SK-N-SH (cell line): Measurements from ENCODE around the gene THOP1. TPM values are rescaled to one million over a fixed set of nuclear protein-coding genes. Genes with fewer than 3 reads are reported as not detected.

Experiments used
- CTCF ChIA-PET: fragments of 300-600, 350-600 bp; formaldehyde crosslinking; extraction: SDS; loops from one replicate; lab custom pipeline; 2021; lab: Yijun Ruan, JAX
- POLR2A ChIA-PET: fragments of 350-600 bp; sonication (Branson Sonifier 250); formaldehyde crosslinking; extraction: SDS; loops from one replicate; lab custom pipeline; 2020; ENCODE audit warnings: antibody characterized with exemption, inconsistent platforms; lab: Yijun Ruan, JAX
- DNase-seq: peaks from one replicate; pipeline ENCODE4 v3.0.0; 2012
- H2AFZ ChIP-seq: fragments of 200-600 bp; sonication (generic); 2 replicates; pipeline ENCODE4 v1.8.1; 2016; ENCODE audit warnings: antibody characterized with exemption, mild to moderate bottlenecking, low read depth
- H3F3A ChIP-seq: fragments of 200-600 bp; sonication (generic); replicated peaks from 2 replicates; pipeline ENCODE3; 2016; ENCODE audit warnings: antibody characterized with exemption, mild to moderate bottlenecking; ENCODE audit not compliant: insufficient read depth
- H3K27ac ChIP-seq, 2 experiments: fragments of 200-500 bp in 1 of 2; fragments of 200-600 bp in 1 of 2; sonication (Bioruptor generic) in 1 of 2; sonication (generic), shearing (Covaris generic) in 1 of 2; 2 replicates each; pipeline versions ENCODE4 v1.5.1 to v1.6.1; 2014 to 2016; ENCODE audit warnings: low read depth in 2 of 2, inconsistent platforms in 1 of 2, low read length in 1 of 2, mild to moderate bottlenecking in 1 of 2, mixed read lengths in 1 of 2
- H3K27me3 ChIP-seq: fragments of 200-600 bp; sonication (generic), shearing (Covaris generic); 2 replicates; pipeline ENCODE4 v1.6.1; 2016; ENCODE audit warnings: mixed run types; ENCODE audit not compliant: insufficient read depth
- H3K36me3 ChIP-seq, 2 experiments: fragments of 200-500 bp in 1 of 2; fragments of 200-600 bp in 1 of 2; sonication (Bioruptor generic) in 1 of 2; sonication (generic) in 1 of 2; replicated peaks in 1 of 2; 2 replicates each; pipeline versions ENCODE3 to v1.5.1; 2014 to 2016; ENCODE audit warnings: low read length in 1 of 2, mild to moderate bottlenecking in 1 of 2; ENCODE audit not compliant: insufficient read depth in 2 of 2, control insufficient read depth in 1 of 2
- H3K4me1 ChIP-seq, 2 experiments: fragments of 200-500 bp in 1 of 2; fragments of 200-600 bp in 1 of 2; sonication (Bioruptor generic) in 1 of 2; sonication (generic), shearing (Covaris generic) in 1 of 2; 2 replicates each; pipeline versions ENCODE4 v1.5.1 to v1.6.1; 2014 to 2016; ENCODE audit warnings: low read depth in 1 of 2, low read length in 1 of 2, mixed run types in 1 of 2; ENCODE audit not compliant: insufficient read depth in 2 of 2, control insufficient read depth in 1 of 2
- H3K4me2 ChIP-seq: fragments of 200-600 bp; sonication (generic), shearing (Covaris generic); 2 replicates; pipeline ENCODE4 v1.6.1; 2017; ENCODE audit warnings: mixed run types
- H3K4me3 ChIP-seq, 2 experiments: fragments of 200-500 bp in 1 of 2; fragments of 200-600 bp in 1 of 2; sonication (Bioruptor generic) in 1 of 2; sonication (generic), shearing (Covaris generic) in 1 of 2; 2 replicates each; pipeline versions ENCODE4 v1.5.1 to v1.8.1; 2014 to 2016; ENCODE audit warnings: low read depth in 2 of 2, inconsistent platforms in 1 of 2, low read length in 1 of 2, mild to moderate bottlenecking in 1 of 2, mixed read lengths in 1 of 2, moderate library complexity in 1 of 2
- H3K79me2 ChIP-seq: fragments of 200-600 bp; sonication (generic); 2 replicates; pipeline ENCODE4 v1.8.1; 2017; ENCODE audit warnings: mild to moderate bottlenecking; ENCODE audit not compliant: insufficient read depth
- H3K9ac ChIP-seq: fragments of 200-600 bp; sonication (generic); 2 replicates; pipeline ENCODE4 v1.6.1; 2017; ENCODE audit warnings: mixed run types
- H3K9me2 ChIP-seq: fragments of 200-600 bp; sonication (generic); 2 replicates; pipeline ENCODE4 v1.6.1; 2017; ENCODE audit warnings: mixed run types
- H3K9me3 ChIP-seq: fragments of 200-600 bp; sonication (generic); 2 replicates; pipeline ENCODE4 v1.6.1; 2017; ENCODE audit warnings: mixed run types, mild to moderate bottlenecking, moderate library complexity
- H4K20me1 ChIP-seq: fragments of 200-600 bp; sonication (generic); 2 replicates; pipeline ENCODE4 v1.6.1; 2017; ENCODE audit warnings: mild to moderate bottlenecking, mixed run types; ENCODE audit not compliant: insufficient read depth
- CHD2 ChIP-seq: fragments of 150-350 bp; IDR thresholded peaks from 2 replicates; pipeline ENCODE4 v1.6.1; 2018; ENCODE audit warnings: low read length; ENCODE audit not compliant: partially characterized antibody
- EP300 ChIP-seq, 2 experiments: IDR thresholded peaks; 2 replicates each; pipeline versions ENCODE4 v1.4.0 to v1.6.1; 2012; ENCODE audit warnings: borderline replicate concordance in 1 of 2, low read depth in 1 of 2, low read length in 1 of 2
- FOSL2 ChIP-seq: IDR thresholded peaks from 2 replicates; pipeline ENCODE4 v1.4.0; 2012; ENCODE audit warnings: low read depth, mild to moderate bottlenecking, moderate library complexity, borderline replicate concordance
- GABPA ChIP-seq: IDR thresholded peaks from 2 replicates; pipeline ENCODE4 v1.4.0; 2012; ENCODE audit warnings: low read depth, mild to moderate bottlenecking
- IRF3 ChIP-seq: fragments of 150-350 bp; IDR thresholded peaks from 2 replicates; pipeline ENCODE4 v1.6.1; 2016; ENCODE audit warnings: mild to moderate bottlenecking, low read depth, low read length
- JUND ChIP-seq: IDR thresholded peaks from 2 replicates; pipeline ENCODE4 v1.4.0; 2012
- MEF2A ChIP-seq: IDR thresholded peaks from 2 replicates; pipeline ENCODE4 v1.4.0; 2012; ENCODE audit warnings: low read depth, borderline replicate concordance
- MXI1 ChIP-seq: IDR thresholded peaks from 2 replicates; pipeline ENCODE4 v1.6.1; 2012; ENCODE audit warnings: mild to moderate bottlenecking, low read depth, low read length, improper control_type of control experiment
- NFIC ChIP-seq: IDR thresholded peaks from 2 replicates; pipeline ENCODE4 v1.4.0; 2012; ENCODE audit warnings: borderline replicate concordance
- PBX3 ChIP-seq: IDR thresholded peaks from 2 replicates; pipeline ENCODE4; 2012
- POLR2AphosphoS5 ChIP-seq: IDR thresholded peaks from 2 replicates; pipeline ENCODE4 v1.6.1; 2012; ENCODE audit warnings: low read depth, low read length
- RAD21 ChIP-seq: IDR thresholded peaks from 2 replicates; pipeline ENCODE4 v1.6.1; 2012; ENCODE audit warnings: mild to moderate bottlenecking, low read length
- RFX5 ChIP-seq: IDR thresholded peaks from 2 replicates; pipeline ENCODE4 v1.6.1; 2012; ENCODE audit warnings: mild to moderate bottlenecking, improper control_type of control experiment, low read length
- TCF12 ChIP-seq: IDR thresholded peaks from 2 replicates; pipeline ENCODE4 v1.4.0; 2012
- TEAD4 ChIP-seq: IDR thresholded peaks from 2 replicates; pipeline ENCODE4 v1.4.0; 2012; ENCODE audit warnings: mild to moderate bottlenecking, borderline replicate concordance; ENCODE audit not compliant: insufficient read depth
- USF1 ChIP-seq: IDR thresholded peaks from 2 replicates; pipeline ENCODE4 v1.4.0; 2012; ENCODE audit warnings: low read depth, borderline replicate concordance
- USF2 ChIP-seq: fragments of 150-350 bp; IDR thresholded peaks from 2 replicates; pipeline ENCODE4 v1.6.1; 2017; ENCODE audit warnings: antibody characterized with exemption, low read length, low read depth, borderline replicate concordance
- WGBS: methylation state at CpG from one replicate; pipeline ENCODE4 v1.1.6; 2017; ENCODE audit warnings: low lambda C conversion rate; 5-methylcytosine and 5-hydroxymethylcytosine counted together
- polyA plus RNA-seq, 3 experiments: library from polyadenylated mRNA; depleted of rRNA; stranded (reverse); fragments of >200 nt; gene quantifications; 2 replicates each; pipeline ENCODE4 v1.2.3, GENCODE V29; 2012

THOP1 gene
- polyA plus RNA-seq, 1 of the 3 experiments (the other 2 are of a cell fraction) = 138 TPM

DNA sequence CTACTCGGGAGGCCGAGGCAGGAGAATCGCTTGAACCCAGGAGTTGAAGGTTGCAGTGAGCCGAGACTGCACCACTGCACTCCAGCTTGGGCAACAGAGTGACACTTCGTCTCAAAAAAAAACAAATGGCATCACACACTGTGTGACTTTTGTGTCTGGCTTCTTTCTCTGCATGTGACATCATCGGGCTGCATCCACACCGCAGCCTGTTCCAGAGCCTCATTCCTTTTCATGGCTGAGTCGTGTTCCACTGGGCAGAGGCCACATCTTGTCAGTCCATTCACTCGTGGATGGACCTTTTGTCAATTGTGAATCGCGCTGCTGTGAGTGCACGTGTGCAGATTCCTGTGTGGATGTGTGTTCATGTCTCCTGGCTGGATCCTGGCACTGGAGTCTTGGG is 8.3 kb downstream of the THOP1 start:
- H3K4me2 ChIP-seq = no peak overlapping the region
- no peaks in the 10 kb centered on the region for H3K4me1 ChIP-seq
- H3K27ac ChIP-seq = no peak overlapping the region
- no peak overlapping the region for H2AFZ ChIP-seq
- H3K27me3 ChIP-seq = no peaks in the 10 kb centered on the region
- no peaks in the 10 kb centered on the region for H3K9me2 ChIP-seq
- no peaks in the 10 kb centered on the region for H3F3A ChIP-seq
- POLR2A ChIA-PET = interaction anchor here (0.9 kb wide), 1 partner anchor 48 kb away, joined by 3 read pairs; the partner anchor contains the start of gene ZNF555
- no peaks in the 10 kb centered on the region for H3K9me3 ChIP-seq
- TF ChIP-seq MEF2A (no peak), FOSL2 (no peak), NFIC (no peak), TCF12 (no peak), RAD21 (no peak), USF1 (no peak), GABPA (no peak), USF2 (no peak), RFX5 (no peak), CHD2 (no peak), POLR2AphosphoS5 (no peak), IRF3 (no peak), JUND (no peak), EP300 (IDR thresholded peaks at IDR 0.05; ENCODE audit: borderline replicate concordance in 1 of 2, low read depth in 1 of 2, low read length in 1 of 2) (no peak), TEAD4 (no peak), MXI1 (no peak), PBX3 (no peak)
- TF ChIP-seq, all 33 proteins: peak for 0
- WGBS = 99% methylated on average over 12 of the region's 12 CpGs
- DNase-seq = no peak
- H3K4me3 ChIP-seq = no peak overlapping the region
- peaks cover 18% of the 10 kb centered on the region; the same call in 1 of the 2 replicates for H3K79me2 ChIP-seq
- CTCF ChIA-PET = interaction anchor here (1.5 kb wide), 2 partner anchors 8 to 11 kb away, joined by 3 read pairs; partner anchors contain the start of gene THOP1
- H4K20me1 ChIP-seq = no peaks in the 10 kb centered on the region; the same call in 1 of the 2 replicates
- no peak overlapping the region for H3K9ac ChIP-seq
- H3K36me3 ChIP-seq = peaks cover 11 to 38% of the 10 kb centered on the region in 2 experiments
